ENCODE results near the gene BRD9. TPM values are rescaled to one million over a fixed set of nuclear protein-coding genes. Genes with fewer than 3 reads are reported as not detected.

BRD9 gene
- total and polyA plus RNA-seq, 2 experiments from 2014 or later, result 24.5 to 36.9 TPM

DNA sequence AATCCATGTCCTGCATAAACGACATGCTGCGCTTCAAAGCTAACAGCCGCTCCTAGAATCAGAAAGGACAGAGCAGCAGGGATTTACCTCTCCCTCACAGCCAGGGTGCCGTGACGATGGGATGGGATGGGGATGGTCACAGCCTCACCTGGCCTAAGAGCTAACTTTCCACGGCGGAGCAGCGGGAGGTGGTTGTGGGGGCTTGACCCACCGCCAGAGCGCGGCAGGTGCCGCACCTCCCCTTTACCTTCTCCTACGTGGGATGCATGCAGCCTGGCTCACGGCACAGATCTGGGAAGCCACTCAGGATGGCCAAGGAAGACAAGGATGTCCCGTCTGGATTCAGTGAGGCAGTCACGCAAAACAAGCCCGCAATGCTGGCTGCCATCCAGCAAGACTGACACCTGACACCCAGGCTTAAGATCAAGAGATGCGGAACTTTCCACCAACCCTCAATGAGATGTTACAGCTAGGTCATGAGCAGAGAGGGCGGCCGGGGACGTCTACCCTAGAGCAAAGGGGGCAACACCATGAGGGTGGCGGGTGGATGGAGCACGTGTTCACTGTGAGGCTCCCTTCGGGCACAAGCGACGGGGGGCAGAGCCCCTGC, 5.8 kb downstream of the BRD9 start:
- H3K27ac ChIP-seq, result no peak overlapping the region
- peaks cover 3% of the 10 kb centered on the region for H3K4me1 ChIP-seq (ENCODE audit: low read depth)
- no peak for DNase-seq (ENCODE audit: low read depth in 1 of 2, low spot score in 1 of 2)
- H3K36me3 ChIP-seq, result peaks cover 61% of the 10 kb centered on the region
- no peaks in the 10 kb centered on the region for H3K27me3 ChIP-seq
- no peak overlapping the region for H3K4me3 ChIP-seq
- H3K9me3 ChIP-seq (ENCODE audit: low read depth), result no peaks in the 10 kb centered on the region
- TF ChIP-seq, protein P1, sequence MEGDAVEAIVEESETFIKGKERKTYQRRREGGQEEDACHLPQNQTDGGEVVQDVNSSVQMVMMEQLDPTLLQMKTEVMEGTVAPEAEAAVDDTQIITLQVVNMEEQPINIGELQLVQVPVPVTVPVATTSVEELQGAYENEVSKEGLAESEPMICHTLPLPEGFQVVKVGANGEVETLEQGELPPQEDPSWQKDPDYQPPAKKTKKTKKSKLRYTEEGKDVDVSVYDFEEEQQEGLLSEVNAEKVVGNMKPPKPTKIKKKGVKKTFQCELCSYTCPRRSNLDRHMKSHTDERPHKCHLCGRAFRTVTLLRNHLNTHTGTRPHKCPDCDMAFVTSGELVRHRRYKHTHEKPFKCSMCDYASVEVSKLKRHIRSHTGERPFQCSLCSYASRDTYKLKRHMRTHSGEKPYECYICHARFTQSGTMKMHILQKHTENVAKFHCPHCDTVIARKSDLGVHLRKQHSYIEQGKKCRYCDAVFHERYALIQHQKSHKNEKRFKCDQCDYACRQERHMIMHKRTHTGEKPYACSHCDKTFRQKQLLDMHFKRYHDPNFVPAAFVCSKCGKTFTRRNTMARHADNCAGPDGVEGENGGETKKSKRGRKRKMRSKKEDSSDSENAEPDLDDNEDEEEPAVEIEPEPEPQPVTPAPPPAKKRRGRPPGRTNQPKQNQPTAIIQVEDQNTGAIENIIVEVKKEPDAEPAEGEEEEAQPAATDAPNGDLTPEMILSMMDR (IDR thresholded peaks at IDR 0.05; ENCODE audit: low read depth, low read length), result no peak

DNA sequence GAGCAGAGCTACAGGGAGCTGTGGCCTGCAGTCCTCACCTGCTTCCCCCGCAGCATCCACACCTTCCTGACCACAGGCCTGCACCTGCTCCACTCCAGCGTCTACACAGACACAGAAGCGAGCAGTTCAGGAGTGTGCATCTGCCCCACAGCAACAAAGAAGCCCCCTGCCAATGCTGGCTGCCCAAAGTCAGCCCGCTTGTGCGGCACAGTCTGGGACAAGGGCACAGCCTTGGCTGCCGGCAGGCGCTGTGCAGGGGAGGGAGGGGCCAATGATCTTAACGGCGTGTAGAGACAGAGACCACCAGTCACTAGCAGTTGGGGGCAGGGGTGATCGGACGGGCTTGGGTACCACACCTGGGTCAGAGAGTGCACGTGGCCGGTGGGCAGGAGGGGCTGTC, 6.6 kb downstream of the BRD9 start:
- DNase-seq (ENCODE audit: low read depth in 1 of 2, low spot score in 1 of 2), result no peak
- Histone ChIP-seq H3K4me1 (ENCODE audit: low read depth) (no peaks in the 10 kb centered on the region), H3K36me3 (peaks cover 61% of the 10 kb centered on the region), H3K27me3 (no peaks in the 10 kb centered on the region), H3K4me3 (no peak overlapping the region), H3K9me3 (ENCODE audit: low read depth) (no peaks in the 10 kb centered on the region), H3K27ac (no peak overlapping the region)
- TF ChIP-seq, protein P1 (IDR thresholded peaks at IDR 0.05; ENCODE audit: low read depth, low read length), result no peak

DNA sequence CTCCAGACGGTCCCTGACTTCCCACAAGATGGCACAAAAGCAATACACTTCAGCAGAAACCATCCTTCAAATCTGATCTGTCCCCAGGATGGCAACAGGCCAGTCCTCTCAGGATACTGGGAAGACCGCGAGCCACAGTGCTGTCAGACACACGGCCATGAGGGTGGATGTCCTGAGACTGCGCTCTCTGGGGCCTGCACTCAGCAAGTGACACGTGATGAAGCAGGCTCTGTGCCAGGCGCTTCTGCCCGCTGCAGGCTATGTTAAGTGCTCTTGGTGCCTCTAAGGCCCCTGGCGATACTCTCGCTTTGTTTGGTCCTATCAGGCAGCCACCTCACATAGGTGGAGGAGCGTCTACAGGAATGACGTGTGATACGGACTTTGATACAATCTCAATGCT, 7.1 kb downstream of the BRD9 start:
- Histone ChIP-seq H3K36me3 (peaks cover 61% of the 10 kb centered on the region), H3K9me3 (ENCODE audit: low read depth) (no peaks in the 10 kb centered on the region)
- no peak for DNase-seq (ENCODE audit: low read depth in 1 of 2, low spot score in 1 of 2)

DNA sequence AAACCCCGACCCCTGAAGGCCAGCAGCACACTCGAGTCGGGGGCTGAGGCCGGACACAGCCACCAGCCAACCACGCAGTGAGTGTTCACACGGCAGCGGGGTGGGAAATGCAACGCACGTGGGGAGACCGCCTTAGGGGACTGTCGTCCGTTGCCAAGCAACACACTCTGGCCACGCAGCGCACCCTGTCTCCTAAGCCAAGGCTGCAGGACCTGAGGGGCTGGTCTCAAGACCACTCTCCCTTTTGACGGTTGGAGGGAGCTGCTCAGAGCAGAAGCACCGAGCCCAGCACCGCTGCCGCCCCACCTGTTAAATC, 7.5 kb downstream of the BRD9 start:
- H3K36me3 ChIP-seq, result peaks cover 61% of the 10 kb centered on the region
- TF ChIP-seq, protein P1 (IDR thresholded peaks at IDR 0.05; ENCODE audit: low read depth, low read length), result no peak
- no peak for DNase-seq (ENCODE audit: low read depth in 1 of 2, low spot score in 1 of 2)

More for the DNA sequence above, 7.1 kb downstream of the BRD9 start:
- H3K4me1 ChIP-seq (ENCODE audit: low read depth), result no peaks in the 10 kb centered on the region
- no peak overlapping the region for H3K4me3 ChIP-seq
- no peaks in the 10 kb centered on the region for H3K27me3 ChIP-seq
- no peak overlapping the region for H3K27ac ChIP-seq
- TF ChIP-seq, protein P1 (IDR thresholded peaks at IDR 0.05; ENCODE audit: low read depth, low read length), result no peak

DNA sequence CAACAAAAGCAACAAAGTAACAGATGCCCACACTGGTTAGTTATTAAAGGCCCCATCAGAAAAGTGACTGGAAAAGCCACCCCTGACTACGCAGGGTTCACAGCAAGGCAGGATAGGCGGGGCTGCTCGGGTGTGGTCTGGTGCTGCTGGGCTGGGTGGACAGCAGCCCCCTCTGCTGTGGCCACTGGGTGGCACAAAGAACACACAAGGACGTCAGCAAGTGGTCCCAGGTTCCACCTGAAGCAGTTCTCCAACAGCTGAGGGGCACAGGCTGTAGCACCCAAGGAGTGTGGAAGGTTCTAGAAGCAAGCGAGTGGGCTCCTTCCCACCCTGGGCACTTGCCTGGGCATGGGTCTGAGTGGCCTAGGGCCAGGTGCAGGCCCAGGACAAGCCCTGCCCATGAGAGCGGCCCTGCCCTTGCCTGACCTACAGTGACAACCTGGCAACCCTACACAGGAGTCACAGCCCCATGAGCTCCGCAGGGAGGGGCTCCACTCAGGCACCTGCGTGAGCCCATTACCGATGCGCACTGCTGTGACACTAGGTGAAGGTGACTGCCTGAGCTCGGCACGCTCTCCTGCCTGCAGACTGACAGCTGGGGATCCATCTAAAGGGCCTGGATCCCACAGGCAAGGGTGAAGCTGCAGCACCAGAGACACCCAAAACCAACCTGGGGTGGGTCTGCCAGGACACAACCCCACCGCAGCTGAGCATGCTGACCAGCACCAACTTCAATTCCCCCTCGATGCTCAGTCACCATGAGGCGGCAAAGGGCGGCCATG, 8.1 kb downstream of the BRD9 start:
- no peaks in the 10 kb centered on the region for H3K9me3 ChIP-seq (ENCODE audit: low read depth)
- no peaks in the 10 kb centered on the region for H3K27me3 ChIP-seq
- no peaks in the 10 kb centered on the region for H3K4me1 ChIP-seq (ENCODE audit: low read depth)
- no peak for DNase-seq (ENCODE audit: low read depth in 1 of 2, low spot score in 1 of 2)
- TF ChIP-seq, protein P1 (IDR thresholded peaks at IDR 0.05; ENCODE audit: low read depth, low read length), result no peak
- H3K4me3 ChIP-seq, result no peak overlapping the region
- H3K36me3 ChIP-seq, result peaks cover 57% of the 10 kb centered on the region
- no peak overlapping the region for H3K27ac ChIP-seq

More for the DNA sequence above, 7.5 kb downstream of the BRD9 start:
- Histone ChIP-seq H3K4me1 (ENCODE audit: low read depth) (no peaks in the 10 kb centered on the region), H3K27me3 (no peaks in the 10 kb centered on the region), H3K9me3 (ENCODE audit: low read depth) (no peaks in the 10 kb centered on the region), H3K4me3 (no peak overlapping the region), H3K27ac (no peak overlapping the region)

All from cardiac muscle cell (in vitro differentiated cells and primary cell).